MM.1S (cell line): ENCODE data around the gene PGGT1B.

Experiments
- CTCF ChIP-seq: fragments of 300-600 bp; sonication (generic); IDR thresholded peaks from 2 replicates; pipeline ENCODE4 v1.5.1; 2016; ENCODE audit warnings: antibody characterized with exemption, low read length, mixed read lengths
- EZH2 ChIP-seq: fragments of 300-600 bp; sonication (generic); optimal IDR thresholded peaks from 2 replicates; pipeline ENCODE3; 2017; ENCODE audit warnings: low read depth, mild to moderate bottlenecking, antibody characterized with exemption, low read length, mixed read lengths
- EZH2phosphoT487 ChIP-seq: fragments of 300-600 bp; sonication (generic); IDR thresholded peaks from 2 replicates; pipeline ENCODE4 v1.6.1; 2018; ENCODE audit warnings: antibody characterized with exemption, low read length

GRCh38 chr5:115274584-115274983 is 11.9 kb upstream of the PGGT1B start:
- TF ChIP-seq CTCF, result no peak
- no peak for TF ChIP-seq EZH2
- TF ChIP-seq EZH2phosphoT487, result no peak
